HEK293 (cell line): Measurements from ENCODE around the gene TMEM150A.

ENCODE experiments used
- CTCF ChIP-seq: fragments of 450-650 bp; formaldehyde crosslinking; IDR thresholded peaks from 2 replicates; pipeline ENCODE4 v1.5.1; 2016; ENCODE audit warnings: missing biosample characterization, missing genetic modification characterization
- TRIM28 ChIP-seq: IDR thresholded peaks from 2 replicates; pipeline ENCODE4 v1.6.1; 2011; ENCODE audit warnings: low read length, control low read depth, borderline replicate concordance
- ZNF26 ChIP-seq: fragments of 450-650 bp; formaldehyde crosslinking; IDR thresholded peaks from 2 replicates; pipeline ENCODE4 v1.5.1; 2016; ENCODE audit warnings: missing biosample characterization, missing genetic modification characterization
- ZNF555 ChIP-seq: fragments of 450-650 bp; formaldehyde crosslinking; conservative IDR thresholded peaks from 2 replicates; pipeline ENCODE4 v1.5.1; 2017; ENCODE audit warnings: missing biosample characterization, mild to moderate bottlenecking, missing genetic modification characterization, inconsistent platforms
- ZNF704 ChIP-seq: fragments of 450-650 bp; formaldehyde crosslinking; IDR thresholded peaks from 2 replicates; pipeline ENCODE4 v1.5.1; 2016; ENCODE audit warnings: missing biosample characterization, missing genetic modification characterization
- ZSCAN30 ChIP-seq: fragments of 450-650 bp; IDR thresholded peaks from 2 replicates; pipeline ENCODE4 v1.5.1; 2018; ENCODE audit warnings: missing biosample characterization, mild to moderate bottlenecking, missing genetic modification characterization, moderate library complexity

- no peak for TF ChIP-seq ZNF26 (tag by site-specific recombination)
- TF ChIP-seq ZNF555 (tag by site-specific recombination) = no peak
- TF ChIP-seq CTCF = no peak
- TF ChIP-seq TRIM28 = no peak
- no peak for TF ChIP-seq ZSCAN30 (tag by site-specific recombination)
- no peak for TF ChIP-seq ZNF704
Observed at GRCh38 chr2:85604568-85605339, 2.3 kb upstream of the TMEM150A start.
